GM19351 (cell line): Measurements from ENCODE around the gene MYOT.
"Not testable (repeated sequence)": the region's sequence is repeated elsewhere in the genome, so short reads cannot be mapped to it uniquely, and the experiment has no call there.

ENCODE experiments used
- ATAC-seq: cut with Tn5 transposase; IDR thresholded peaks from one replicate; pipeline ENCODE4 v1.9.1; 2021; ENCODE audit warnings: mild to moderate bottlenecking, moderate library complexity; ENCODE audit not compliant: unreplicated experiment

MYOT gene

GRCh38 chr5:137856201-137856600 is 11.5 kb upstream of the MYOT start:
- ATAC-seq: peak; percentile 48

GRCh38 chr5:137856916-137857862 is 10.5 kb upstream of the MYOT start:
- no peak for ATAC-seq

DNA sequence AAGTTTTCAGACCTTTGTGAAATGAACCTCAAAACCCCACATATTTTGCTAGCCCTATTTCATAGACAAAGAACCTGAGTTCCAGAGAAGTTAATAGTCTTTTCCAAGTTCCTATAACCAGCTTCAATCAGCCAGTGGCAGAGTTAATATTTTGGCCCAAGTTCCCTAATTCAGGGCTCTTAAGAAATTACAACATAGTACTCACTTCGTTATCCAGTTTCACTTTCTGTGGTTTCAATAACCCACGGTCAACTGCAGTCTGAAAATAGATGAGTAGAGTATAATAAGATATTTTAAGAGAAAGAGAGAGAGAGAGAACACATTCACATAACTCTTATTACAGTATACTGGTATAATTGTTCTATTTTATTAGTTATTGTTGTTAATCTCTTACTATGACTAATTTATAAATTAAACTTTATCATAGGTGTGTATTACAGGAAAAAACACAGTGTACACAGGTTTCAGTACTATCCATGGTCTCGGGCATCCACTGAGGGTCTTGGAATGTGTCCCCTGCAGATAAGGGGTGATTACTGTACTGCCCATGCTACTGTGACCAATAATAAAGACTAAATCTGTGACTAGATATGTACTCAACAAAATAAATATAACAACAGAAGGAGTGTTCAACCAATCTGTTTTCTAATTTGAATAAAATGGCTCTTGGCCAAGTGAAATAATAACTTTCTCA is 9.3 kb upstream of the MYOT start:
- peak; percentile 81 for ATAC-seq

DNA sequence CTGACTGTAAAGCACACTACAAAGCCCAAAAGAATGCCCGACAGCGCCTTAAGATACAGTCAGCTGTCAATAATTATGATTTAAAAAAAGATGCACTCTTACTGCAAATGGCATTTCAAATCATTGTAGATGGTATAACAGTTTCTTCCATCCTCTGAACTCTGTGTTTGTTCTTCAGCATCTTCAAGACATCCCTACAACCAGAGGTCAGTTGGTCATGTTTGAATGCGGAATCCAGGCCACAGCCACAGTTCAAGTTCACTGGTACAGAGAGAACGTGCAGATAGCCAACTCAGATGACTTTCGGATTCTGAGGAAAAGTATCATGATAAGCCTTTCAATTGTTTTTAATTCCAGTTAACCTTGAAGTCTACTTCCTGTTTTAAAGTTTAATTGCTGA is 8.7 kb upstream of the MYOT start:
- no peak for ATAC-seq

- no peak for ATAC-seq
Observed at GRCh38 chr5:137862251-137862650, 5.4 kb upstream of the MYOT start.

GRCh38 chr5:137863653-137864052 is 4.0 kb upstream of the MYOT start:
- ATAC-seq: not testable (repeated sequence)

- no peak for ATAC-seq
Observed at GRCh38 chr5:137866541-137867388, 895 bp upstream of the MYOT start.

DNA sequence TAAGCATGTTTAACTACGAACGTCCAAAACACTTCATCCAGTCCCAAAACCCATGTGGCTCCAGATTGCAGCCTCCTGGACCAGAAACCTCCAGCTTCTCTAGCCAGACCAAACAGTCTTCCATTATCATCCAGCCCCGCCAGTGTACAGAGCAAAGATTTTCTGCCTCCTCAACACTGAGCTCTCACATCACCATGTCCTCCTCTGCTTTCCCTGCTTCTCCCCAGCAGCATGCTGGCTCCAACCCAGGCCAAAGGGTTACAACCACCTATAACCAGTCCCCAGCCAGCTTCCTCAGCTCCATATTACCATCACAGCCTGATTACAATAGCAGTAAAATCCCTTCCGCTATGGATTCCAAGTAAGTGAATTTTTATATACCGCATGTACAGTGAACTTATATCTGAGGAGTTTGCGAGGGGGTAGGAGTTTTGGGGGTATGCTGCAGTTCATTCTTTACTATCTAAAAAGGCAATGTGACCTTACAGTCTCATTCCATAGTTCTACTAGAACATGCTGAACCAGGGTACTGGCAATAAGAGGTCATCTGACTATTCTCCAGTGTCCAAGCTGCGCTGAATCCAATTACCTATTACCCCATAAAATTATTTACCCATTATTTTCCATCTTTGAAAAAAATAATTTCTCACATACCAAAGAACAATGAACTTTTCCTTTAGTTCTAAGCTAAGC is 3.1 kb downstream of the MYOT start:
- ATAC-seq: no peak

GRCh38 chr5:137871571-137871970 is 3.9 kb downstream of the MYOT start:
- no peak for ATAC-seq

GRCh38 chr5:137872466-137872865 is 4.8 kb downstream of the MYOT start:
- ATAC-seq: no peak

DNA sequence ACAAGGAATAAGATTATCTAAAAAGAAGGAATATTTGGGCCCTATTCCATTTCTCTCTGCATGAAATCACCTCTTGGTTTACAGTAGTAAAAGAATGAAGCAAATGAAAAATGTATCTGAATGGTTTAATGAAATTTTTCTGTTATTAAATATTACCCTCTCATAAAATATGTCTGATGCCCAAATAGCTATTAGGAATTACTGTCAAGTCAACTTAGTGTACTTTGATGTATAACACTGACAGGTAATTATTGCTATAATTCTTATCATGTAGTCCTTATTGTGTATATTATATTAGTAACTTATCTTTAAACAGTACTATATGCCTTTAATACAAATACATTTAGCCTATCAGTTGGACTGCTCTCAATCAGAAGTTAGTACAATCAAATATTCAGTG is 8.4 kb downstream of the MYOT start:
- ATAC-seq: no peak

DNA sequence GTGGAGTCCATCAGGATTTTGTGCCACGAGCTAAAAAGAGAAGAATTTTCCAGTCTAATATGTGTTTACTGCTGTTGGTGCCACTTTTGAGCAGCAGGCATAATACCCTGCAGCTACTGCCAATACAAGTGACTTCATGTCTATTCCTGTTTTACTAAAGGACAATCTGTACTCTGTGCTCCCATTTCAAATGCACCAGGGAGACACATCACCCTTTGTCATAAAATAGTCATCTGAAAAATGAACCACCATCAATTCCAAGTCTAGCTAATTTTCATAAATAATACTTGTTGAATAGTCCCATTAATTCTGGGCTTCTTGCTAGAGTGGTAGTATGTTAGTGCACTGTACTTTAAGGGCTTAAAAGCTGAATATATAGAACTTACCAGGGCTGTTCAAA is 12.7 kb downstream of the MYOT start:
- ATAC-seq: no peak

- no peak for ATAC-seq
Observed at GRCh38 chr5:137887831-137888230, 20.2 kb downstream of the MYOT start.

- no peak for ATAC-seq
Observed at GRCh38 chr5:137888466-137888862, 20.8 kb downstream of the MYOT start.

DNA sequence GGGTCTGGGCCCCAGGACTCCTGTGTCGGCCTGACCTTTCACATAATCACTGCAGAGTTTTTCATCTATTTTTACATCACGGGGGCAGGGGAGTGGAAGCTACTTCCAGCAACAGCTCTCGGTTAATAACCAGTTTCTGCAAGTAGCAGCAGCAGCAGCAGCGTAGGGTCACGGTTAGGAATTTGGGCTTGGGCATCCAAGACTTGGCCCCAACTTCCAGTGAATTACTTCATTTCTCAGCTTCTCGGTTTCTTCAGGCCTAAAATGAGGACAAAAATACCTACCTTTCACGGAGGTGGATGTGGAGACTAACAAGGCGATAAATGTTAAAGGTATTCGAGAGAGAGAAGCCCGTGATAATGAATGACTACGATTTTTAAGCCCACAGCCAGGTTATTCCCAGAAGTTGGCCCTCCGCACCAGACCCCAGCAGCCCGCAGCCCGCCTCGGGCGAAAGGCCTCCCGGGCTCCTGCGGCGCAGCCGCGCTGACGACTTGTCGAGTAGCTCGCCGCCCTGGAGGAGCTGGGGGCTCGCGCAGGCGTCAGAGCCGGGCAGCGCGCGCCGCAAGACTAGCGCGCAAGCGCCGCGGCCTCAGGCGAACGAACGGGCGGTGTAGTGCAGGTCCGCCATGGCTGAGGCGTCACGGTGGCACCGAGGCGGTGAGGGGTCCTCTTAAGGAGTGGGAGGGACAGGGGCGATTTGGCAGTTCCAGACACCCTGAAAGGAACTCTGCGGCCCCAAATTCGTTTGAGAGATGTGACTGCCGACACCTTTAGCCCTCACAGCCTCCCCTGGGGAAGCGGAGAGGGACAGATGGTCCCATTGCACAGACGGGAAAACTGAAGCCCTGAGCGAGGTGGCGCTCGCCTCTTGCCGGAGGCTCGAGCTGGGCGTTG is 21.5 kb downstream of the MYOT start, which contains the start of gene PKD2L2:
PKD2L2 (plus strand) TSS at position 595 of the 897 bp plus-strand sequence; CDS start at position 630, 35 bp downstream.
- peak; percentile 97 for ATAC-seq

GRCh38 chr5:137890845-137891244 is 23.2 kb downstream of the MYOT start:
- ATAC-seq: no peak

GRCh38 chr5:137891849-137892248 is 24.2 kb downstream of the MYOT start:
- ATAC-seq: no peak

DNA sequence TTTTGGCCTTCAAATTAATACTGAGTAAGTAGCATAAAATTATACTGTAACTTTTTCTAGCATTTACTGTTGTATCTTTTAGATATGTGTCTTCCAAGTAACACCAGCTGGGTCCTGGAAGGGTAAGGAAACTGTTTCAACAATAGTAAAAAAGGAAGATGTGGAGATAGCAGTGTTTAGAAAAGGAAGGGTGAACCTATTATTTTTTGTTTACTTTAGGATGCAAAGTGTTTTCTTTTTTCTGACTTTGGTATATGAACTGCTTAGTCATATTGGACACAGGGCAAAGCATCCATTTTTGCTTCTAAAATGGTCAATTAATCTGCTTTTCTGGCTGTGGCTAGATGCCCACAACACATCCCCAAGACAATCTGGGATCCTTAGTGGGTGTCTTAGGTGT is 26.9 kb downstream of the MYOT start:
- no peak for ATAC-seq

DNA sequence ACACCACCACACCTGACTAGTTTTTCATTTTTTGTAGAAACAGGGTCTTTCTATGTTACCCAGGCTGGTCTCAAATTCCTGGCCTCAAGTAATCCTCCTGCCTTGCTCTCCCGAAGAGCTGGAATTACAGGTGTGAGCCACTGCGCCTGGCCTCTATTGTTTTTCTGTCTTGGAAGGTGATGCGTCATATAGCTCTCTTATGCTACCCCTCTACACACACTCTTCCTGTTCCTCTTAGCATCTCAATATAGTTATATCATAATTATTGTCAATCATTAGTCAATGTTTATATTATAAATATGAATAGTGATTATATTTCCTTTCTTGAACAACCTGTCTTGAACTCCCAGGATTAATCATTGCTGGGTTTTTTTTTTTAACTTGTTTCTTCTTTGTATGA is 28.9 kb downstream of the MYOT start:
- no peak for ATAC-seq
